Transverse colon (tissue), 3 donors: ENCODE data around the gene HDAC7.

ENCODE experiments used
- POLR2A ChIP-seq: fragments of 450-650 bp; IDR thresholded peaks from one replicate; pipeline ENCODE4 v1.6.1; 2016; ENCODE audit warnings: antibody characterized with exemption, mild to moderate bottlenecking, moderate library complexity
- TF ChIP-seq, protein P1 (sequence below), 5 experiments: fragments of 200-600 bp in 3 of 5; fragments of 450-650 bp in 2 of 5; sonication (generic) in 3 of 5; IDR thresholded peaks; 1 replicate in 2 of 5; 2 replicates in 3 of 5; pipeline ENCODE4 v1.5.1; 2016 to 2017; ENCODE audit warnings: antibody characterized with exemption in 5 of 5, inconsistent platforms in 3 of 5, mild to moderate bottlenecking in 2 of 5, moderate library complexity in 1 of 5

GRCh38 chr12:47794679-47795078, 25.0 kb downstream of the HDAC7 start:
- TF ChIP-seq, protein P1, sequence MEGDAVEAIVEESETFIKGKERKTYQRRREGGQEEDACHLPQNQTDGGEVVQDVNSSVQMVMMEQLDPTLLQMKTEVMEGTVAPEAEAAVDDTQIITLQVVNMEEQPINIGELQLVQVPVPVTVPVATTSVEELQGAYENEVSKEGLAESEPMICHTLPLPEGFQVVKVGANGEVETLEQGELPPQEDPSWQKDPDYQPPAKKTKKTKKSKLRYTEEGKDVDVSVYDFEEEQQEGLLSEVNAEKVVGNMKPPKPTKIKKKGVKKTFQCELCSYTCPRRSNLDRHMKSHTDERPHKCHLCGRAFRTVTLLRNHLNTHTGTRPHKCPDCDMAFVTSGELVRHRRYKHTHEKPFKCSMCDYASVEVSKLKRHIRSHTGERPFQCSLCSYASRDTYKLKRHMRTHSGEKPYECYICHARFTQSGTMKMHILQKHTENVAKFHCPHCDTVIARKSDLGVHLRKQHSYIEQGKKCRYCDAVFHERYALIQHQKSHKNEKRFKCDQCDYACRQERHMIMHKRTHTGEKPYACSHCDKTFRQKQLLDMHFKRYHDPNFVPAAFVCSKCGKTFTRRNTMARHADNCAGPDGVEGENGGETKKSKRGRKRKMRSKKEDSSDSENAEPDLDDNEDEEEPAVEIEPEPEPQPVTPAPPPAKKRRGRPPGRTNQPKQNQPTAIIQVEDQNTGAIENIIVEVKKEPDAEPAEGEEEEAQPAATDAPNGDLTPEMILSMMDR (IDR thresholded peaks at IDR 0.05), result no peak
- no peak for TF ChIP-seq POLR2A
